Stimulated activated CD4-positive, alpha-beta T cell treated with anti-CD3 and anti-CD28 coated beads, TNF-alpha, amount 100 ng/mL, for 4 hours (primary cell): ENCODE data around the gene HEXD.
"Not testable (repeated sequence)": the region's sequence is repeated elsewhere in the genome, so short reads cannot be mapped to it uniquely, and the experiment has no call there.

Experiments
- DNase-seq, 3 experiments: peaks; one replicate each; pipeline ENCODE4 v3.0.0-alpha.2; 2020; ENCODE audit warnings: low read depth in 3 of 3

Gene HEXD

DNA sequence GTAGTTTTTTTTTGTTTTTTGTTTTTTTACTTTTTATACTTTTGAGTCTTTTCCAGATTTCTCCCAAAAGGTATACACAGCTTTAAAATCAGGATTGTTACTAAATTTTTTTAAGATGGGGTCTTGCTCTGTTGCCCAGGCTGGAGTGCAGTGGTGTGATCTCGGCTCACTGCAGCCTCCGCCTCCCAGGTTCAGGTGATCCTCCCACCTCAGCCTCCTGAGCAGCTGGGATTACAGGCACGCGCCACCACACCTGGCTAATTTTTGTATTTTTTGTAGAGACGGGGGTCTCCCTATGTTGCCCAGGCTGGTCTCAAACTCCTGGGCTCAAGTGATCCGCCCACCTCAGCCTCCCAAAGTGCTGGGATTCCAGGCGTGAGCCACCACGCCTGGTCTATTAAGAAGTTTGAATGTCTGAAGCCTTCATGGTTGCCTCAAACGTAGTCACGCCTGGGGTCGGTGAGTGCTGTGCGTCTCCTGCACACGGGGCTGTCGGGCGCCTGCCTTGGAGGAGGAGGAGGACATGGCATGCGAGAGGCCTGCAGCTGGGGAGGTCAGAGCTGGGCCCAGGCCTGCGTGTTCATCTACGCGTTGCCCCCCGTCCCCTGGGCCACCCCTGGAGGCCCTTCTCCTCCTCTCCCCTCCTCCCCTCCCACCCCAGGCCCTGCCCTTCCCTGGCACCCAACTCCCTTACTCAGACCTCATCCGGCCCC, 35.8 kb upstream of the HEXD start:
- not testable (repeated sequence) for DNase-seq

DNA sequence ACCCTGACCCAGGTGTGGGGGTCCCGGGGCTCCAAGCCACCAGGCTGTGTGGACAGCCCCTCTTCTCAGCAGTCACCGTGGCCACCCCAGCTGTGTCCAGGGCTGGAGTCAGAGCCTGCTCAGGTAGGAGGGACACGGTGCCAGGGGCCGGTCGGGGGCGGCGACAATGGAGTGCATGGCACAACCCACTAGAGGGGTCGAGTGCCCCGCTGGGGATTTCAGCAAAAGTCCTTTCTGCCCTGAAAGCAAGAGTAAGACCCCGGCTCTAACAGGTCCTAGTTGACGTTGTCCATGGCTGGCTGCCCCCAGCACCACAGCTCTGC, 35.3 kb upstream of the HEXD start:
- no peak for DNase-seq

DNA sequence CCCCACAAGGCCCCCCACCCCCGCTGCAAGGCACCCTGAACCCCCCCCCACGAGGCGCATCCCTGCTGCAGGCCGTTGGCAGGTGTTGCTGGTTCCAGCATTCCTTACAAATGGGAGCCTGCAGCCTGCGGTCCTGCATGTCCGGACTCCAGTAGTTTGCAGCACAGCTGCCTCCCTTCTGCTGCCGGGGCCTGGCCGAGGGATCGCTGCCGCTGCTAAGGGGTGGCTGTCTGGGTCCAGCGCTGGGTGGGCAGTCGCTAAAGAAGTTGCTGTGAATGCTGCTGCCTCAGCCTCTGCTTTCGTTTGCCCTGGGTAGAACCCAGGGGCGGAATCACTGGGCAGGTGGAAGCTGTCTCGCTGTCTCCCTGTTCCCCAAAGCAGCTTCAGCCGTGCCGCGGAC, 34.7 kb upstream of the HEXD start:
- no peak for DNase-seq

DNA sequence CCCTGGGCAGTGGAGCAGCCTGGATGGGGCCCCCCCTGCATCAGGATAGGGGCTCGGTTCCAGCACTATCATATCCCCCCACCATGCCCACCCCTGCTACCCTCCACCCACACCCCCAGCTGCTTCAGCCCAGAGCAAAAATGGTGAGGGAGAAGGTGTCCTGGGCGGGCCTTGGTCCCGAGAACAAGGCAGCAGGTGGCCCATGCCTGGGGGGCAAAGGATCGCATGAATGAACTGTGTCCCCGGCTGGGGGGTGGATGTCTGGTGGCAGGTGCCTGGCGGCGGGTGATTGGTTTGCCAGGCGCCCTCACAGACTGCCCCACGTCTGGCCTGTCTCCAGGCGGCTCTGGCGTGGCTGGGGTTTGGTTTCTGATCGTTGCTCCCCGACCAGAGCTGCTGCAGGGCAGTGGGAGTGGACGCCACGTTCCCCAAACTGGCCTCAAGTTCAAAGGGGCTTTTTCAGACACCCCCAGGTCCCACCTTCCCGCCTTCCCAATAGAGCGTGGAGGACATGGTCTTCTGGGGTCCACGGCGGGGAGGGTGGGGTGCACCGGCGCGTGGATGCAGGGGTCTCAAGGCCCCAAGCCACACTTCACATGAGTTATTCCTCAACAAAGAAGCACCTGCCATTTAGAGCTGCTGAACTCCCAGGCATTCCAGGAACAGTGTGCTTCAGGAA, 34.0 kb upstream of the HEXD start:
- no peak for DNase-seq

DNA sequence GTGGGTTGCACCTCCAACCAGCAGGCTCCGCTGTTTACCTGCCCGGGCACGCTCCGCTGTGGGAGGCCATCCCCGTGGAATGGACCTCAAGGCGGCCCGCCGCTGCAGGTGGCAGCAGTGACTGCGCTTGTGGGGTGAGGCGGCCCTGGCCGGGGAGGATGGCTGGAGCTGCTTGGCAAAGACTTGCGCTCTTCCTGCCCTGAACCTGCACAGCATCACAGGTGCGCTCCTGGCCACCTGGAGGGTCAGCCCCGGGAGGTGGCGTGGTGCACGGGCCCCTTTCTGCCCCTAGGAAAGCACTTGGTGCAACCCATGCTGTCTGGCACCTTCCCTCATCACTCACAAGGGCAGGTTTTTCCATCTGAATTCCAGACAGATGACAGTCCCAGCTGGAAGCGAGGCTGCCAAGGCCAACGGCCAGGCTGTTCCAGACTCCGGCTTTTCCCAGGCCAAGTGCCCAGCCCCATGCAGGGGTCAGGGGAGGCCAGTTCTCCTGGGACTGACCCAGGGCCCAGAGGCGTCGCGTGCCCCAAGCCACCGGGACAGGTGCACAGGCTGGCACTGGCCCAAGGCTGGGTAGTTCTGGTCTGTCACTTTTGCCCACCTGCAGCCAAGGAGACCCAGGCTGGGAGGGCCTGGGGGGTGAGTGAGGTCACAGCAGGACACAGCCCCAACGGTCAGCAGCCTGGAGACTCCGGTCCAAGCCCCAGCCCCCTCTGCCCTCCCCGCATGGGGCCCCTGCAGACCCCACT, 33.2 kb upstream of the HEXD start:
- DNase-seq, result no peak

DNA sequence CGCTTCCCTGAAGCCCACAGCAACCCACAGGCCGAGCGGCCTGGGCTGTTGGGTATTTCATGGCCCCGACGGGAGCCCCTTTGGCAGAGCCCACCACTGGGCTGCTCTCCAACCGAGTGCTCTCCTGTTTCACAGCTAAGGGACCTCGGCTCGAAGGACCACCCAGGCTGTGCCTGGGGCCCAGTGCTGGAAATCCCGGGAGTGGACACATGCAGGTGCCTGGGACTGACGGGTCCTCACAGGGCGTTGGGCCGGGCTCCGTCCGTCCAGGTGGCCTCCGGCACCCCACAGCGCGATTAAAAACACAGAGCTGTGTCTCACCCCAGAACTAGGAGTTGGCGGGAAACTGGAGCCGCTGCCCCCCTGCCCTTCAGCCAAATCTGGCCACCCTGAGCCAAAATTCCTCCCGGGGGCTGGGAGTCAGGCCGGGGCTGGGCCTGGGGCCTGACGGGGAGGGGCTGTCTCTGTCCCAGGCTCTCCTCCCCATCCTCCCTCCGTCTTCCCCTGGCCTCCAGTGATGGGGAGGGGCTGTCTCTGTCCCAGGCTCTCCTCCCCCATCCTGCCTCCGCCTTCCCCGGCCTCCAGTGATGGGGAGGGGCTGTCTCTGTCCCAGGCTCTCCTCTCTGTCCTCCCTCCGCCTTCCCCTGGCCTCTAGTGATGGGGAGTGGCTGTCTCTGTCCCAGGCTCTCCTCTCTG, 32.4 kb upstream of the HEXD start:
- DNase-seq, result no peak

DNA sequence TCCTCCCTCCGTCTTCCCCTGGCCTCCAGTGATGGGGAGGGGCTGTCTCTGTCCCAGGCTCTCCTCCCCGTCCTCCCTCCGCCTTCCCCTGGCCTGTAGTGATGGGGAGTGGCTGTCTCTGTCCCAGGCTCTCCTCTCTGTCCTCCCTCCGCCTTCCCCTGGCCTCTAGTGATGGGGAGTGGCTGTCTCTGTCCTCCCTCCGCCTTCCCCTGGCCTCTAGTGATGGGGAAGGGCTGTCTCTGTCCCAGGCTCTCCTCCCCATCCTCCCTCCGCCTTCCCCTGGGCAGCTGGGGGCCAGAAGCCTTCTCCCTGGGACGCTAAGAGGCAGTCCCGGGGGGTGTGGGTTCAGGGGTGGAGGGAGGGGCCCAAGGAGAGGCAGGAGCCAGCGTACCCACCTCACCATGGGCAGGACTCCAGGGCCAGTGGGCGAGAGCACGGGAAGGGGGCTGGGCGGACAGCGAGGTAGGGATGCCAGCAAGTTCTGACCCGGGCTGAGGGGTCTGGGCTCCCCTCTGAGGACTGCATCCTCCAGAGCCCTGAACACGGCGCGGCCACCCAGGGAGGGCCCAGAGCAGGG, 31.8 kb upstream of the HEXD start:
- no peak for DNase-seq

DNA sequence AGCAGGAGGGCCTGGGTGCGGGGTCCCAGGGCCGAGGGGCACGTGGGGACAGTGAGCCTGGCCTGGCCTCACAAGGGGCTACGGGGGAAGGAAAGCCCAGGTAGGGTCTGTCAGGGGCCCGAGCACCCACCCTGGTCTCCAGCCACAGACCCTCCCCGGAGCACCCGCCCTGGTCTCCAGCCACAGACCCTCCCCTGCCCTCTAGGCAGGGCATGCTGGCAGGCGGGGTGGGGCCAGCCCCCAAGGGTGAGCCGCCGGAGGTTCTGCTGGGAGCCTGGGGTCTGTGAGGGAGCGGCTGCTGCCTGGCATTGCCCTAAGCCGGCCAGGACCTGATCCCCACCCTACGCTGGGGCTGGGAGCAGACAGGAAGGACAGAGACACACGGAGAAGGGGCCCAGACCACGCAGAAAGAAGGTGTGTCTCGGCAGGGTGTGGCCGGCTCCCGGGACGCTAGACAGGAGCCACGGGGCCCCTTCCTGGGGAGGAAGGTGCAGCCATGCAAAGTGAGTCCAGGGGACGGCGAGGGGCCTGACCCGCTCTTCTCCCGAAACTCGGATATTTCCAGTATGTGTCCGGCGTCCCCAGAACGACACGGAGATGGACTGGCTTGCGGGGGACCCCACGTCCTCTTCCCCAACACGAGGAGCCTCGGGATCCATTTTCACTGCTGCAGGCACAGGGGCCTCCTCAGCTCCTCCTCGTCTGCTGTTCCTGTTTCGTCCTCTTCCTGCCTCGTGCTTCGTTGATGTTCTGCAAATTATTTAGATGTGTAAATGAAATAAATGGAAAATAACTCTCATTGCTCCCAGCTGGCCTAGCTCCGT, 31.1 kb upstream of the HEXD start:
- DNase-seq, result no peak

DNA sequence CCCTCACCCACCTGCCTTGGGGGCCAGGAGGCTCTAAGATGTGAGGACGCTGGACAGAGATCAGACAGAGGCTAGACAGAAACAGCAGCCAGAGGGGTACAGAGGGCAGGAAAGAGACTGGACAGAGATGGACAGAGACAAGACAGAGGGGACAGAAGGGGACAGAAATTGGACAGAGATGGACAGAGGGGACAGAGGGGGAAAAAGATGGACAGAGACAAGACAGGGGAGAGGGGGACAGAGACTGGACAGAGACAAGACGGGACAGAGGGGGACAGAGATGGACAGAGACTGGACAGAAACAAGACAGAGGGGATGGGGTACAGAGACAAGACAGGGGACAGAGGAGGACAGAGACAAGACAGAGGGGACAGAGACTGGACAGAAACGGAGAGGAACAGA, 30.4 kb upstream of the HEXD start:
- DNase-seq, result no peak

DNA sequence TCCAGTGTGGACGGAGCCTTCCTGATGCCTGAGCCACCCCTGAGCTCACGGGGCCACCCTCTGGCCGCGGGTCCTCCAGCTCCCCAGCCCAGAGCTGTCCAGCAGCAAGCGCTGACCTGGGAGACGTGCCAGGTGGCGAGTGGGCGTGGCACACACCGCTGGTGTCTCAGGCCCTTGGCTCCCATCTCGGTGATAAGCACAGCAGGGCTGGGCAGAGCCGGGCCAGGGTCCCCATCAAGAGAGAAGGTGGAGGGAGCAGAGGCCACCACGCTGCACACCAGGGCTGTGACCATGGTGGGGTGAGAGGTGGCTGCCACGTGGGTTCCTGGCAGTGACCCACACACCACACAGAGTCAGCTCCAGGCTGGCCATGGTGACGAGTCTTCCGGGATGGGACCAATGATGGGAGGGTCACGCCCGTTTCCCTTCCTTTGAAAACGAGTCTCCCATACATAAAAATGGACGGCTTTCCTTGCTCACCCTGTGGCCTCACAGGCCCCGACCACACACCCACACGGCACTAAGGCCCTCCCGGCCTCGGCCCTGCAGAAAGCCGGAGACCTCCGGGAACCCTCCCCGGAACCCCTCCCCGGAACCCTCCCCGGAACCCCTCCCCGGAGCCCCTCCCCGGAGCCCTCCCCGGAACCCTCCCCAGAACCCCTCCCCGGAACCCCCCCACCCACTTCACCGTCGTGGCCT, 29.8 kb upstream of the HEXD start:
- no peak for DNase-seq

DNA sequence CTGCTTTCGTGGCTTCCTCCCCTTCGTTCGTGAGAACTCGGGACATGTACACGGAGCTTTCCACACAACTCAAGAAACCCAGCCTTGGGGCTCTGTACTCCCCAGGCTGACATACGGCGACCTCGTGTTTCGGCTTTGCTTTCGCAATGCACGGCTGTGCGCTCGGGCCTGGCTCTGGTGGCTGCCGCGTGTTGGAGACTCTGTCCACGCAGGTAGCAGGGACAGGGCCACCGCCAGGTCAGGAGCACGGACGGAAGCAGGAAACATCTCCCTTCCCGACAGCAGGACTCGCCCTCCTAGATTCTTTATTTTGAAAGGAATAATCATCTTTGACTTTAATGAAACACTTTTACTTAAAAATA, 29.2 kb upstream of the HEXD start:
- DNase-seq, result no peak

DNA sequence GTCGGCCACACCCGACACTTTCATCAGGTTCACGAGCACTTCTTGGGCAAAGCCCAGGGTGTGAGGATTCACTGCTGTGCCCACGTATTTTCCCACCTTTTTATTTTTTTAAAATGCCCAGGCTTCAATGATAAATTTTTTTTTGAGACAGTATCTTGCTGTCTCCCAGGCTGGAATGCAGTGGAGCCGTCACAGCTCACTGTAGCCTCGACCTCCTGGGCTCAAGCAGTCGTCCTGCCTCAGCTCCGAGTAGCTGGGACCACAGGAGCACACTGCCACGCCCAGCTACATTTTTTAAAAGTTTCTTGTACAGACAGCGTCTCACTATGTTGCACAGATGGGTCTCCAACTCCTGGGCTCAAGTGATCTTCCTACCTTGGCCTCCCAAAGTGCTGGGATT, 28.8 kb upstream of the HEXD start:
- DNase-seq, result no peak

DNA sequence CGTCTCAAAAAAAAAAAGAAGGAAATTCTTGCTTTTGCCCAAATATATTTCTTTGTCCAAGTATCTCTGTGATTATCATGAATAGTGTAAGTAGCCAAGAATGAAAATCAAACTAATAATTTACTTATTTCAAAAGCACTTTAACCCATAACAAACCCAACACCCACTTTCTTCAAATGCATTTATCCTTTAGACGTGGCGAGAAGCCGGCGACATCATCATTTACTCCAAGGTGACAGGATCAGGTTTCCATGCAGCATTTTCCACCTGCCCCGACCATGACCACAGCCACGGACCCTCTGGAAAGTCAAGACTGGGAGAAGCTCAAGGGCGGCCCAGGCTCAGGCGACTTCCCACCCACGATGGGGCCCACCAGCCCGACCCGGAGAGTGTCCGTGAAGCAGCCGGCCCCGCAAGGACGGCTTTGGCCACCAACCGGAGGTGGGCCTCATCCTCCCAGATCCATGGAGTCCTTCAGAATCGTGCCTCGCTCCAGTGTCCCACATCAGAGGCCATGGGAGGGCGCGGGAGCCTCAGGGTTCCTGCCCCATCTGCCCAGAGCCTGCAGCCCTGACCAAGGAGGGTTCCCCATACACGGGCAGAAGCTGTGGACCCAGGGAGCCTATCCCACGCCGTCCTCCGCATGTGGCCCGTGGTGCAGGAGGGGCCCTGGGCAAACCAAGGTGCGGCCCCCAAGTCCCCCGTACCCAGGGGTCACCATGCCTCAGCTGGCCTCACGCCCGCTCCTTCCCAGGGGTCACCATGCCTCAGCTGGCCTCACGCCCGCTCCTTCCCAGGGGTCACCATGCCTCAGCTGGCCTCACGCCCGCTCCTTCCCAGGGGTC, 27.9 kb upstream of the HEXD start:
- no peak for DNase-seq

DNA sequence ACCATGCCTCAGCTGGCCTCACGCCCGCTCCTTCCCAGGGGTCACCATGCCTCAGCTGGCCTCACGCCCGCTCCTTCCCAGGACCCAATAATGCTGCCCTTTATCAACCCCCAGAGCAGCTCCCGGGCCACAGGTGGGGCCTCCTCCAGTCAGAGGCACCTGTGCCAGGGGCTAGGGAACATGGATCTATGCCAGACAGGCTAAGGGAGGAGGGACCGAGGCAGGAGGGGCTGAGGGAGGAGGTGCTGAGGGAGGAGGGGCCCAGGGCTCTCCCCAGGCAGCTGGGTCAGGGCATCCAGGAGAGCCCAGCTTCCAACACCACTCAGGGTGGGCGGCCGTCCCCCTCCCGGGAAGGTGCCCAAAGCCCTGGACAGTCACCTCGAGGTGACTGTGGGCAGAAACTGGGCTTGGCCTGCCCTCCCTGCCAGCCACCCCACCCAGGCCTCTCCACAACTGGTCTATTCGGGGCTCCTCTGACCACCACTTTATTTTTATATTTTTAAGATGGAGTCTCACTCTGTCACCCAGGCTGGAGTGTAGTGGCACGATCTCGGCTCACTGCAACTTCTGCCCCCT, 27.2 kb upstream of the HEXD start:
- no peak for DNase-seq

DNA sequence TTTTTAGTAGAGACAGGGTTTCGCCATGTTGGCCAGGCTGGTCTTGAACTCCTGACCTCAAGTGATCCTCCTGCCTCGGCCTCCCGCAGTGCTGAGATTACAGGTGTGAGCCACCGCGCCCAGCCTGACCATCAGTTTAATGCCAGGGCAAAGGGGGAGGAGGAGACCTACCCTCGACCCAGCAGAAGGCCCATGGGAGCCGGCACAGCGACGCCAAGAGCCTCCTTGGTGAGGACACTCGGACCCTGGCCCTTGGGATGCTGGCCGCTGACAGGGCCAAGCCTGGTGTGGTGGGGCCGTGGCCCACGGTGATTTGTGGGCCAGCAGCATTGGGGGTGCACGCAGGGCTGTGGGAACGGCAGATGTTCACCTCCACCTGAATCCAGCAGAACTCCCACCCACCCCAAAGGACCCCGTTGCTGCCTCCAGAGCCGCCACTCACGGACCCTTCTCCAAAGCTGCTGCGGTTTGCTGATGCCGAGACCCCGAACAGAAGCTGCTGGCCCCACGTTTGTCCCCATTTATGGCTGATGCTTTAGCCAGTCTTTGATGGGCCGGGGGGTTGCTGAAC, 26.6 kb upstream of the HEXD start:
- DNase-seq, result no peak

DNA sequence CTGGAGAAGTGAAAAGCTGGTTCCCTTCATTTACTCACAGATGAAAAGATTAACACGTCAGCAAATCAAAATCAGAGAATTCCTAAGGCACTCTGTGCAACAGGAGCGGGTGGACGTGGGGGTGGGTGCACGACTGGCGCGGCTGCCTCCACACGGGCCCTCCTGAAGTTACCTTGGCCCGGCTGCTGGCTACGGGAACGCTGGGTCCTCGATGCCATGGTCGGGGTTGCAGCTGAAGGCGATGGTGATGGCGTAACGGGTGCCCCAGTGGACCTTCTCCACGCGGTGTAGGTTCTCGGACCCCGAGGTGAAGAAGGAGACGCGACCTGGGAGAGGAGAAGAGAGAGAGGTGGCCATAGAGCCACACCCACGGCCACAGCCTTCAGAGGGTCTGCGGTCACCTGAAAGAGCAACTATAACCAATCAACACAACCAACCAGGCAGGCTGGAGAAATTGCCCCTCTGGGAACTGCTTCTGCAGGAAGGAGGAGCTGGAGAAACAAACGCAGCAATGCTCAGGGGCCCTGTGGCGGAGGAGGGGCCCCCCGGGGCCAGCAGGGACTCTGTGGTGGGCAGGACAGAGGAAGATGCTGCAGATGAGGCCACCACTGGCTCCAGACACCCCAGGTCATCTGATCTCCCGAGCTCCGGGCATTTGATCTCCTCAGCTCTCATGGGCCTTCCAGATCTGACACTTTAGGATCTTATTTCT, 25.8 kb upstream of the HEXD start:
- no peak for DNase-seq

DNA sequence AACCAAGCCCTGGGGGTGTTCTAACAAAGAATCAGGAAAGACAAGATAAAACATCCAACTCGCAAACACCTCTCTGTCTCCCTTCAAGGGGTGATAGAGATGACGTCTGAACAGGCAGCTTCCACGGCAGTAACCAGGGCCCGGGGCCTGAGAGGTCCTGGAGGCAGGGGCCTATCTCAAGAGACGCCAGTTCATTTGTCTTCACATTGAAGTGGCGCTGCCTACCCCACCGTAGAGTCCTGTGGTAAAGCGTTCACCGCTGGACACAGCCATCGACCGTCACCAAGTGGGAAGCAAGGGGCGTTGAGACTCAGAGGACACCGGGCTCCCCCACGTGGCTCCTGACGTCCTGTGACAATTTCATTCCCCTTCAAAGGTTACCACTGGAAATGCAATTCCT, 25.2 kb upstream of the HEXD start:
- DNase-seq, result no peak

DNA sequence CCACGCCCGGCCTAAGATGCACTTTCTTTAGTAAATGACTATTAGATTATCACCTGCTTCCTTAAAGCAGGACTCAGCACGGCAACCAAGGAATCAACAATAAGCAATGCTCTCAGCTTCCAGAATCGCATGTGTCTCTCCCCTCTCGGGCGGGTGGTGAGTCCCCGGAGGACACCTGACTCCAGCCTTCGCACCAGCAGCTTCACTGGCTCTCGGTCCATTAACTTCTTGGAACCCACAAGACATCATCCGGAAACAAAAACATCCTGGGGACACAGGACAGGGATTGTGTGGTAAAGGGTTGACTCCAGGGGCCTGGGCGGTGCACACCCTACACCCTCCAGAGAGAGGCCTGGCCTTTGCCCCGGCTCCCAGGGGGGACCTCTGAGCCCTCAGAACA, 23.9 kb upstream of the HEXD start:
- no peak for DNase-seq
